HG03108 (cell line): Measurements from ENCODE around the gene TMEM259.
"Not testable (repeated sequence)": the region's sequence is repeated elsewhere in the genome, so short reads cannot be mapped to it uniquely, and the experiment has no call there.

Experiments used
- ATAC-seq: cut with Tn5 transposase; IDR thresholded peaks from one replicate; pipeline ENCODE4 v1.9.1; 2021; ENCODE audit warnings: moderate library complexity; ENCODE audit not compliant: unreplicated experiment

Gene TMEM259

GRCh38 chr19:1040476-1041271, 19.8 kb upstream of the TMEM259 start:
- ATAC-seq = peak; percentile 32

- ATAC-seq = peak; percentile 70
Observed at GRCh38 chr19:1039646-1040475, 18.9 kb upstream of the TMEM259 start, which contains the start of gene ABCA7. TSS of gene ABCA7 (plus strand) at chr19:1040107. CDS start at chr19:1041362, 1,255 bp downstream.

- ATAC-seq = no peak
Observed at GRCh38 chr19:1038978-1039645, 18.2 kb upstream of the TMEM259 start.

GRCh38 chr19:1037621-1038064, 16.7 kb upstream of the TMEM259 start:
- ATAC-seq = no peak

GRCh38 chr19:1035998-1036621, 15.2 kb upstream of the TMEM259 start:
- ATAC-seq = no peak

GRCh38 chr19:1032264-1032867, 11.4 kb upstream of the TMEM259 start:
- no peak for ATAC-seq

GRCh38 chr19:1028062-1028926, 7.4 kb upstream of the TMEM259 start:
- ATAC-seq = no peak

- ATAC-seq = no peak
Observed at GRCh38 chr19:1027650-1028061, 6.7 kb upstream of the TMEM259 start.

GRCh38 chr19:1026783-1027649, 6.1 kb upstream of the TMEM259 start:
- ATAC-seq = no peak

- peak; percentile 55 for ATAC-seq
Observed at GRCh38 chr19:1025960-1026782, 5.2 kb upstream of the TMEM259 start, which contains the start of gene CNN2. TSS of gene CNN2 (plus strand) at chr19:1026608. CDS start at chr19:1026662, 54 bp downstream.

GRCh38 chr19:1025080-1025479, 4.2 kb upstream of the TMEM259 start:
- not testable (repeated sequence) for ATAC-seq

- ATAC-seq = not testable (repeated sequence)
Observed at GRCh38 chr19:1023883-1024188, 2.9 kb upstream of the TMEM259 start.

GRCh38 chr19:1019980-1020867, 699 bp downstream of the TMEM259 start:
- no peak for ATAC-seq

GRCh38 chr19:1019616-1019961, 1.3 kb downstream of the TMEM259 start:
- no peak for ATAC-seq

GRCh38 chr19:1018932-1019615, 1.8 kb downstream of the TMEM259 start:
- ATAC-seq = no peak

GRCh38 chr19:1018393-1018792, 2.5 kb downstream of the TMEM259 start:
- no peak for ATAC-seq
